ENCODE measurements around the gene NCS1.
"Not testable (repeated sequence)": the region's sequence is repeated elsewhere in the genome, so short reads cannot be mapped to it uniquely, and the experiment has no call there.

Gene NCS1

GRCh38 chr9:130240410-130241197 is 68.4 kb downstream of the NCS1 start:
- peak; percentile 70 for DNase-seq

GRCh38 chr9:130241198-130241535 is 69.0 kb downstream of the NCS1 start:
- DNase-seq, result no peak

DNA sequence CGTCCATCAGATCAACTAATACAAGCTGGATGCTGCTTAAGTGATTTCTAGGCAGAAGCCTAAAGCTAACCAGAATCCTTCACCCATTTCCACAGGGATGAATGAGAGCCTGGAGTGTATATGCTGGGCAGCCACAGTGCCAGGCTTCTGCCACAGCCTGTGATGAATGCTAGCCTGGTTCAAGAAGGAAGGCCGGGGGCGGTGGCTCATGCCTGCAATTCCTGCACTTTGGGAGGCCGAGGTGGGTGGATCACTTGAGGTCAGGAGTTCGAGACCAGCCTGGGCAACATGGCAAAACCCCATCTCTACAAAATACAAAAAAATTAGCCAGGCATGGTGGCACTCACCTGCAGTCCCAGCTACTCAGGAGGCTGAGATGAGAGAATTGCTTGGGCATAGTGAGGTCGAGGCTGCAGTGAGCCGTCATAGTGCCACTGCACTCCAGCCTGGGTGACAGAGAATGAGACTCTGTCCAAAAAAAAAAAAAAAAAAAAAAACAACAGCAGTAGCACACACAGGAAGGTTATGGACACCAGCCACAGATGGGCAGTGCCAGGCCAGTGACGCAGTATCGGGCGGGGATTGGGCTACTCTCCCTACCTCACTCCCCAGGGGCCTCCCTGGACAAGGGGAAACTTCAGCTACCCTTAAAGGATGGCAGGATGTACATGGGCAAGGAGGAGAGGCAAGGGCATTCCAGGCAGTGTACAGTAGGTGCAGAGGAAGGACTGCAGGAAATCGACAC is 70.2 kb downstream of the NCS1 start:
- DNase-seq, result no peak

DNA sequence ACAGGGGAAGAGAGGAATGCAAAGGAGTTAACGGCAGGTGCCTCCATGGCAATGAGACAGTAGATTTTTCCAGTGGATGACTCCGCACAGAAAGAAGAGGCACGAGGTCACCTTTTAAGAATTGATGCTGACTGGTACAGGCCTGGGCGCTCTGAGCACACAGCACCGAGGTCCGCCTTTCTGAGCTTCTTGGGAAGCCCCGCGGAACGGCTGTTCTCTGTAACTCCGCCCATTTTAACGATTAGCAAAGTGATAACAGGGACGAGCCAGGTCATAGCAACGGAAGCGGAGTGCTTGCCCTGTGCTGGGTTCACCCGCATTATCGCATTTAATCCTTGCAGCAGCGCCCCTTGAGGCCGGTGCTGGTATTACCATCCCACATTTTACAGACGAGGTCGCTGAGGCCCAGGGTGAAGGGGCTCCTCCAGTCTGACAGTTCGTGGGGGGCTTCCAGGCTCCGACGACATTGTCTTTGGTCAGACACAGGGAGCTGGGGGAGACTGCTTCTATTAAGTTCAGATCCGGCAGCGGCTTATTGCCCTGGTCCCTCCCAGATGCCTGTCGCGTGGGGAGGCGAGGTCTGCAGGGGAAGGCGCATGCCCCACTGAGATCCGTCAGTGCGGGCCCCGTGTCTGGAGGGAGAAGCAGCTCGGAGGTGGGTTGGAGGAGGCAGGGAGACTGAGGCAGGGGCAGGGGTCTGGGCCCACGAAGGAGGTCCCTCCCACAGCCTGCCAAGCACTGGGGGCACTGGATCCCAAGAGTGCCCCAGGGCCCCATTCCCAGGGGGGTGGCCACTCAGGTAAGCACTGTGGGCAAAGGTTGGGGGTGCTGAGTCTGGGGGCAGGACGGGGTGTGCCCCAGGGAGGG is 71.0 kb downstream of the NCS1 start:
- DNase-seq, result peak; percentile 44

- DNase-seq, result no peak
These were observed 71.6 kb downstream of the NCS1 start for GRCh38 chr9:130243882-130244170.

DNA sequence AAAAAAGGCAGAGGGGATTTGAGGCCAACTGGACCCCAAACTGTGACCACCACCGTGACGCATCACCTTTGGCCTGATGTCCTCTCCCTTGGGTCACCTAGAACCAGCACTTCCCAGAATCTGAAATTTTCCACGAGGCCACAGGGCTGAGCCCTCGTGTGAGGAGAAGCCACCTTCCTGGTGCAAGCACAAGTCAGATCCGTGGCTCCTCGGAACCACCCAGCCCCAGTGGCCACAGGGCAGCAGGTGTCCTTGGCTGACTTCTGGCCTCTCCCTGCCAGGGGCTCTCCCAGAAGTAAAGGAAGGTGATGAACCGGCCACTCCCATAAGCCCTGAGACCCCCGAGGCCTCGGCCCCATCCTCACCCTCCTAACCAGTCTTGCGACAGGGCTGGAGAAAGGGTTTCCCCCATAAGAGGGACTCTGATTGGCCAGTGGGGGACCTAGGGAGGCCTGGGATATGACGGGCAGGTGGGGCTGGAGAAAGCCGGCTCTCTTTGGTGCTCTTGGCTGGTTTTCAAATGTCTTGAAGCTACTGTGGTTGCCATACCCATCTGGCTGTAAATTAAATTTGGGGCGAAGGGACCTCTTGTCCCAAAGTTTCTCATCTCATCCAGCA is 72.5 kb downstream of the NCS1 start:
- no peak for DNase-seq

- DNase-seq, result no peak
These were observed 73.3 kb downstream of the NCS1 start for GRCh38 chr9:130245474-130245873.

GRCh38 chr9:130246126-130246525 is 73.9 kb downstream of the NCS1 start:
- DNase-seq, result no peak

GRCh38 chr9:130254747-130255630 is 82.8 kb downstream of the NCS1 start:
- no peak for DNase-seq

- DNase-seq, result no peak
These were observed 83.5 kb downstream of the NCS1 start for GRCh38 chr9:130255631-130256134.

DNA sequence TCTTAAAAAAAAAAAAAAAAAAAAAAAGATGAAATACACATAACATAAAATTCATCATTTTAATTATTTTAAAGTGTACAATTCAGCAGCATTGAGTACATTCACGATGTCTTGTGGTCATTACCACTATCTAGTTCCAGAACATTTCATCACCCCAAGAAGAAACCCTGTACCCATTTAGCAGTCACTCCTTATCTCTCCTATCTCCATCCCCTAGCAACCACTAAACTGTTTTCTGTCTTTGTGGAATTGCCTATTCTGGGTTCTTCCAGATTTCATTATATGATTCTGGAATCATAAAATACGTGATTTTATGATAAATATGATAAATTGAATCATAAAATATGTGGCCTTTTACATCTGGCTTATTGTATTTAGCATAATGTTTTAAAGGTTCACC is 84.4 kb downstream of the NCS1 start:
- no peak for DNase-seq

DNA sequence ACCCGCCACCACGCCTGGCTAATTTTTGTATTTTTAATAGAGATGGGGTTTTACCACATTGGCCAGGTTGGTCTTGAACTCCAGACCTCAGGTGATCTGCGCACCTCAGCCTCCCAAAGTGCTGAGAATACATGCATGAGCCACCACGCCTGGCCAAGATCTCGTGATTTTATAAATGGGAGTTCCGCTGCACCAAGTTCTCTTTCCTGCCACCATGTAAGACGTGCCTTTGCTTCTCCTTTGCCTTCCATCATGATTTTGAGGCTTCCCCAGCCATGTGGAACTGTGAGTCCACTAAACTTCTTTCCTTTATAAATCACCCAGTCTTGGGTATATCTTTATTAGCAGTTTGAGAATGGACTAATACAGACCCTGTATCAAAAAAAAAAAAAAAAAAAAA is 85.9 kb downstream of the NCS1 start:
- DNase-seq, result not testable (repeated sequence)

GRCh38 chr9:130259044-130259443 is 86.8 kb downstream of the NCS1 start:
- no peak for DNase-seq

- peak; percentile 19 for DNase-seq
These were observed 88.9 kb downstream of the NCS1 start for GRCh38 chr9:130260816-130261765.

DNA sequence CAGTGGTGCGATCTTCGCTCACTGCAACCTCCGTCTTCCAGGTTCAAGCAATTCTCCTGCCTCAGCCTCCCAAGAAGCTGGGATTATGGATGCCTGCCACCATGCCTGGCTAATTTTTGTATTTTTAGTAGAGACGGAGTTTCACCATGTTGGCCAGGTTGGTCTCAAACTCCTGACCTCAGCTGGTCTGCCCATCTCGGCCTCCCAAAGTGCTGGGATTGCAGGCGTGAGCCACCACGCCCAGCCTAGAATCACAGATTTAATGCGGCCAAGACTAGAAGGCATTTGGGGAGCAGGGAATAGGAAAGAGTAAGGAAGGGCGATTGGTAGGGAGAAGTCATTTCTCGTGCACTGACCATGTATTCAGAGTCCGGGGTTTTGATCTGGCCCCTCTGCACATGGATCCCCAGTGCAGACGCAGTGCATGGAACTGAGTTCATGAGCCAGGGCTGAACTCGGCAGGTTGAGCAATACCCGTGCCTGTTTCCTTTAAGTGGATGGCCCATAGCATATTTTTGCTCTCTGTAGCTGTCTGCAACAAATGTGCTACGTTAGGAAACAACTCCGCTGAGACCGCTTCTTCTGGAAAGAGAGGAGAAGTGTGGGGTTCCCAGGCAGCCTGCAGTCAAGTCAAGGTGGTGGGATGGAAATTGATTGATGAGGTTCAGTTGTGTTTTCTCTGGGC is 90.0 kb downstream of the NCS1 start:
- no peak for DNase-seq

- DNase-seq, result no peak
These were observed 90.6 kb downstream of the NCS1 start for GRCh38 chr9:130262771-130263170.

- DNase-seq, result peak; percentile 9
These were observed 91.6 kb downstream of the NCS1 start for GRCh38 chr9:130263601-130264413.

DNA sequence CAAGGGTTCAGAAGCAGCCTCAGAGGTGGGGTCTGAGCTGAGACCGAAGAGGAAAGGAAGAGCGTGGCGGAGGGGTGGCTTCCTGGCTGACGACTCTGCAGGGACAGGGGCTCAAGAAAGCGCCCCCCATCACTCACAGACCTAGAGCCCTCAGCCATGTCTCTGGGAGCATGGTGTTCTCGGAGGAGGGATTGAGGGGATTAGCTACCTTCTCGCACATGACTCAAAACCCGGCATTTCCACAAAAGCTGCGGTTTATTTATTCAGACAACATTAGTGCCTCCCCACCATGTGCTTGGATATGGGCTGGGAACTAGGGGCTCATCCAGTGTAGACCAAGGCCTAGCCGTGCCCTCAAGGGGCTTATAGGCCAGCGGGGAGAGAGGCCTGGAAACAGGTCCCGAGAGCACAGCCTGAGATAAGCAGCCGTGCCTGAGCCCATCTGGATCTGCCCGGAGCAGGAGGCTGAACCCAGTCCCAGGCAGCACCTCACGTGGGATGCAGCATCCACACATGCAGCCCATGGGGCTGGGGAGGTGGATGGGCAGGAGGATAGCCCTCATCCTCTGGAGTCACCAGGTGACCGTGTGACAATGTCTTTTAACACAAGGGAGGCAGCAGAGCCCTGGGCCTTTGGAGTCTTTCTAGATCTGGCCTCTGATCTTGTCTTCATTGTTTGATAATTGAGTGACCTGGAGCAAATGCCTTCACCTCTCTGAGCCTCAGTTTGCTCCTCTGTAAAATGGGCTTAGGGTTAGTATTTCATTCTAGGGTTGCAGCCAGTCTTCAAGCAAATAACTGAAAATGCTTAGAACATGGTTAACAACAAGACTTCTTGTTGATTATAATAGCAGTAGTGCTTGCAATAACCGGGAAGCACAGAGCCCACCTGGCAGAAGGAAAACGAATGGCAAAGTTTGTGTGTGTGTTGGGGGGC is 92.5 kb downstream of the NCS1 start:
- no peak for DNase-seq

All from fibroblast of skin of right biceps (primary cell).